Measurements from ENCODE around the gene GPR34. TPM values are rescaled to one million over a fixed set of nuclear protein-coding genes. Genes with fewer than 3 reads are reported as not detected.
A peak's percentile ranks its signal among the peaks of the same experiment; 100 is the strongest.

The GPR34 gene
- total and polyA plus RNA-seq, 9 of the 15 experiments (the other 6 are each of a cell fraction or from before 2014, with no cell fraction given): 0.13 TPM; not detected in 8

DNA sequence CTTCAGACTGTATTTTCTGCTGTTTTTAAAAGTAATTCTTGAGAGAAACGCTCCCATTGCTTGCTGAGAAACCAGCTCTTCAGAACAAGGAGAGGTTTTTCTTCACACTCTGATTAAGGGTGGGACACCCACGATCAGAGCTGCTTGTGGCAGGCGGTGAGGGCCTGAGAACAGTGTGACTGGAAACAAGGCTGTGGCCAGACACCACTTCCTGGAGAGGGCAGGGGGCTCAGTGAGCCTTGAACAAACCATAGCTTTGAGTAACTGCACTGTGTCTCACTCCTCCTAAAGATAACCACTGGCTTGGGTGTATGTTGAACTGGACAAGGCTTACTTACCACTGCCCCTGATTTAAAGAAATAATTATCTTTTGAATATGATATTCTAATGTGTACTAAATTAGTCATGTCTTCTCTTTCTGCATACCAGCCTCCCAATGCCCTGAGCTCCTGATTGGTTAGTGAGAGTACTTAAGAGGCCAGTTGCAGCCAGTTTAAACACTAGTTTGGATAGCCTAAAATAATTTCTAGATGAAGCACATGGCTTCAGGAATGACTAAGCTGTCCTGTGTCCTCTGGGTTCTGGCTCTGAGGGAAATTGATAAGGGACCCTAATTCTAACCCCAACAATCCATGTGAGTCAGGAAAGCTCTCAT is 31.5 kb downstream of the GPR34 start:
- ATAC-seq (no peak), DNase-seq (ENCODE audit: extremely low read depth in 1 of 4, low spot score in 3 of 4) (peak in 2 of 4 experiments; percentile 6 to 16), FAIRE-seq (no peak)
- no TSS peak for BruUV-seq (replicated peaks)
- CTCF ChIA-PET (ENCODE audit: low intra/inter-chr PET ratio): no interaction called here
- Histone ChIP-seq H3K4me2 (ENCODE audit: insufficient read depth, low read length) (no peak overlapping the region), H2AFZ (ENCODE audit: low read depth, low read length) (peak overlapping the region; percentile 51), H3K9ac (ENCODE audit: insufficient read depth in 1 of 2, low read depth in 2 of 2, low read length in 2 of 2) (no peak overlapping the region), H3K4me3 (no peak overlapping the region), H3K36me3 (ENCODE audit: control insufficient read depth, insufficient read depth, low read length) (no peaks in the 10 kb centered on the region), H3K9me1 (ENCODE audit: control insufficient read depth, insufficient read depth, low read length) (no peaks in the 10 kb centered on the region), H3K9me3 (replicated peaks; ENCODE audit: control insufficient read depth, insufficient read depth, low read depth, low read length) (no peaks in the 10 kb centered on the region), H3K4me1 (replicated peaks in 1 of 2; ENCODE audit: control insufficient read depth in 2 of 2, insufficient read depth in 2 of 2, low read length in 2 of 2) (peaks cover 0 to 2% of the 10 kb centered on the region in 2 experiments; a peak in 2 of 5 replicates), H3K27ac (ENCODE audit: extremely low read depth, low read depth, low read length) (peak overlapping the region; percentile 41; the same call in 2 of the 3 replicates), H3K79me2 (ENCODE audit: control insufficient read depth, insufficient read depth, low read length) (no peaks in the 10 kb centered on the region), H4K20me1 (replicated peaks; ENCODE audit: control insufficient read depth, insufficient read depth, low read length) (no peaks in the 10 kb centered on the region), H3K27me3 (ENCODE audit: control insufficient read depth in 2 of 2, insufficient read depth in 2 of 2, low read length in 2 of 2) (no peaks in the 10 kb centered on the region)
- in situ Hi-C loops (cut with MboI) (no loop called here), intact Hi-C loops (cut with micrococcal nuclease) (no loop called here)
- TF ChIP-seq CBFA2T3 (IDR thresholded peaks at IDR 0.05) (0 out of 2 replicates have a peak, but pooled peaks have one; percentile 9), LEF1 (IDR thresholded peaks at IDR 0.05) (no peak), LARP7 (IDR thresholded peaks at IDR 0.05) (no peak), SPI1 (IDR thresholded peaks at IDR 0.05; ENCODE audit: borderline replicate concordance, low read depth, low read length) (no peak), CREB3L1 (IDR thresholded peaks at IDR 0.05; ENCODE audit: borderline replicate concordance, low read depth) (no peak), HNRNPUL1 (IDR thresholded peaks at IDR 0.05; ENCODE audit: low read length) (no peak), ZBTB12 (CRISPR knock-in tag; IDR thresholded peaks at IDR 0.05) (no peak), SRSF7 (optimal IDR thresholded peaks at IDR 0.05; ENCODE audit: low read depth, low read length) (no peak)
- TF ChIP-seq, protein P1, sequence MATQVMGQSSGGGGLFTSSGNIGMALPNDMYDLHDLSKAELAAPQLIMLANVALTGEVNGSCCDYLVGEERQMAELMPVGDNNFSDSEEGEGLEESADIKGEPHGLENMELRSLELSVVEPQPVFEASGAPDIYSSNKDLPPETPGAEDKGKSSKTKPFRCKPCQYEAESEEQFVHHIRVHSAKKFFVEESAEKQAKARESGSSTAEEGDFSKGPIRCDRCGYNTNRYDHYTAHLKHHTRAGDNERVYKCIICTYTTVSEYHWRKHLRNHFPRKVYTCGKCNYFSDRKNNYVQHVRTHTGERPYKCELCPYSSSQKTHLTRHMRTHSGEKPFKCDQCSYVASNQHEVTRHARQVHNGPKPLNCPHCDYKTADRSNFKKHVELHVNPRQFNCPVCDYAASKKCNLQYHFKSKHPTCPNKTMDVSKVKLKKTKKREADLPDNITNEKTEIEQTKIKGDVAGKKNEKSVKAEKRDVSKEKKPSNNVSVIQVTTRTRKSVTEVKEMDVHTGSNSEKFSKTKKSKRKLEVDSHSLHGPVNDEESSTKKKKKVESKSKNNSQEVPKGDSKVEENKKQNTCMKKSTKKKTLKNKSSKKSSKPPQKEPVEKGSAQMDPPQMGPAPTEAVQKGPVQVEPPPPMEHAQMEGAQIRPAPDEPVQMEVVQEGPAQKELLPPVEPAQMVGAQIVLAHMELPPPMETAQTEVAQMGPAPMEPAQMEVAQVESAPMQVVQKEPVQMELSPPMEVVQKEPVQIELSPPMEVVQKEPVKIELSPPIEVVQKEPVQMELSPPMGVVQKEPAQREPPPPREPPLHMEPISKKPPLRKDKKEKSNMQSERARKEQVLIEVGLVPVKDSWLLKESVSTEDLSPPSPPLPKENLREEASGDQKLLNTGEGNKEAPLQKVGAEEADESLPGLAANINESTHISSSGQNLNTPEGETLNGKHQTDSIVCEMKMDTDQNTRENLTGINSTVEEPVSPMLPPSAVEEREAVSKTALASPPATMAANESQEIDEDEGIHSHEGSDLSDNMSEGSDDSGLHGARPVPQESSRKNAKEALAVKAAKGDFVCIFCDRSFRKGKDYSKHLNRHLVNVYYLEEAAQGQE (IDR thresholded peaks at IDR 0.05; ENCODE audit: borderline replicate concordance): 0 out of 2 replicates have a peak, but pooled peaks have one; percentile 25
- TF ChIP-seq, protein P1 (CRISPR knock-in tag; IDR thresholded peaks at IDR 0.05; ENCODE audit: low read depth): no peak
- POLR2A ChIA-PET: interaction anchor here (1.0 to 1.1 kb wide), 2 partner anchors 10 to 14 kb away, joined by 3 read pairs; no protein-coding TSS in a partner anchor
- 30% methylated on average over 2 of the region's 3 CpGs for WGBS (ENCODE audit: insufficient coverage, low coverage, missing lambda C conversion rate)

Data from K562 (cell line).